ENCODE data around the gene KDM4C.

DNA sequence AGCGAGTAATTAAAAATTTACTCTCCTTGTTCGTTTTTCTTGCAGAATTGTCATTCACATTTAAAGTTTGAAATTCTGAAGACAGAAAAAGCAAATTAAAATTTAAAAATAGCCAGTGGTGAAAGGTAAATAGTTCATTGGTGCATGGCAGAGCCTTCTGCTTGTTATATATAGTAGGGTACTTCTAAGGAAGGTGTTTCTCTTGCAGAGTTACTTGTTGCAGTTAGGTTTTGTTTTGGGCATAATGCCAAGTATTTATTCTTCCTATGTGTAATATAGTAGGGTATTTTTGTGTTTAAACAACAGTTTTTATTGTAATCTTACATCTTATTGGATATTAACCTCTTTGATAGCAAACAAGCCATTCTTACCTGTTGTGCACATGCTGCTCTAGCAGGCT lies 179.4 kb downstream of the KDM4C start:
- no peak for TF ChIP-seq POLR2A (IDR thresholded peaks at IDR 0.05)
- TF ChIP-seq, protein P1, sequence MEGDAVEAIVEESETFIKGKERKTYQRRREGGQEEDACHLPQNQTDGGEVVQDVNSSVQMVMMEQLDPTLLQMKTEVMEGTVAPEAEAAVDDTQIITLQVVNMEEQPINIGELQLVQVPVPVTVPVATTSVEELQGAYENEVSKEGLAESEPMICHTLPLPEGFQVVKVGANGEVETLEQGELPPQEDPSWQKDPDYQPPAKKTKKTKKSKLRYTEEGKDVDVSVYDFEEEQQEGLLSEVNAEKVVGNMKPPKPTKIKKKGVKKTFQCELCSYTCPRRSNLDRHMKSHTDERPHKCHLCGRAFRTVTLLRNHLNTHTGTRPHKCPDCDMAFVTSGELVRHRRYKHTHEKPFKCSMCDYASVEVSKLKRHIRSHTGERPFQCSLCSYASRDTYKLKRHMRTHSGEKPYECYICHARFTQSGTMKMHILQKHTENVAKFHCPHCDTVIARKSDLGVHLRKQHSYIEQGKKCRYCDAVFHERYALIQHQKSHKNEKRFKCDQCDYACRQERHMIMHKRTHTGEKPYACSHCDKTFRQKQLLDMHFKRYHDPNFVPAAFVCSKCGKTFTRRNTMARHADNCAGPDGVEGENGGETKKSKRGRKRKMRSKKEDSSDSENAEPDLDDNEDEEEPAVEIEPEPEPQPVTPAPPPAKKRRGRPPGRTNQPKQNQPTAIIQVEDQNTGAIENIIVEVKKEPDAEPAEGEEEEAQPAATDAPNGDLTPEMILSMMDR (IDR thresholded peaks at IDR 0.05): no peak

All from heart left ventricle (tissue), 13 donors.